KOPT-K1 (cell line): ENCODE measurements around the gene SNURF.
"Not testable (repeated sequence)": the region's sequence is repeated elsewhere in the genome, so short reads cannot be mapped to it uniquely, and the experiment has no call there.

Experiments
- H3K27ac ChIP-seq: fragments of 200-600 bp; sonication (generic); 2 replicates; pipeline ENCODE4 v1.5.1; 2016; ENCODE audit warnings: antibody characterized with exemption, mild to moderate bottlenecking, low read depth, low read length; ENCODE audit not compliant: poor library complexity, severe bottlenecking
- H3K36me3 ChIP-seq: fragments of 200-600 bp; sonication (generic); 2 replicates; pipeline ENCODE4 v1.5.1; 2017; ENCODE audit warnings: antibody characterized with exemption, mild to moderate bottlenecking, low read length, moderate library complexity; ENCODE audit not compliant: insufficient read depth
- H3K9me3 ChIP-seq: fragments of 200-600 bp; sonication (generic); 2 replicates; pipeline ENCODE4 v1.5.1; 2017; ENCODE audit warnings: antibody characterized with exemption, low read length, mild to moderate bottlenecking; ENCODE audit not compliant: insufficient read depth, poor library complexity, severe bottlenecking

Gene SNURF

DNA sequence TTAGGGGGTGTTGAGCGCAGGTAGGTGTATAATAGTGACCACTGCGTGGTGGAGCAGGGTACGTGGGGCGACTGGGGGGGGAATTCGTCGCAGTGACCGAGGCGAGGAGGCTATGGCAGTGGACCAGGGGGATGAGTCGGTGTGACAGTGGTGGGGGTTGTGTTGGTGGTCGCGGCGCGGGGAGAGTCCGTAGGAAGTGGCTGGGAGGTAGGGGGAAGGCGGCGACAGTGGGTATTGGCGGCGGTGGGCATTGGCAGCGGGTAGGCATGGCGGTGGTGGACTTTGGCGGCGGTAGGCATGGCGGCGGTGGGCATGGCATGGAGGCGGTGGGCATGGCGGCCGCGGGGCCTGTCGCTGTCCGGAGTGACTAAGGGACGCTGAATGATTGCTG lies 739 bp downstream of the SNURF start:
- peak overlapping the region; percentile 83 for H3K27ac ChIP-seq

DNA sequence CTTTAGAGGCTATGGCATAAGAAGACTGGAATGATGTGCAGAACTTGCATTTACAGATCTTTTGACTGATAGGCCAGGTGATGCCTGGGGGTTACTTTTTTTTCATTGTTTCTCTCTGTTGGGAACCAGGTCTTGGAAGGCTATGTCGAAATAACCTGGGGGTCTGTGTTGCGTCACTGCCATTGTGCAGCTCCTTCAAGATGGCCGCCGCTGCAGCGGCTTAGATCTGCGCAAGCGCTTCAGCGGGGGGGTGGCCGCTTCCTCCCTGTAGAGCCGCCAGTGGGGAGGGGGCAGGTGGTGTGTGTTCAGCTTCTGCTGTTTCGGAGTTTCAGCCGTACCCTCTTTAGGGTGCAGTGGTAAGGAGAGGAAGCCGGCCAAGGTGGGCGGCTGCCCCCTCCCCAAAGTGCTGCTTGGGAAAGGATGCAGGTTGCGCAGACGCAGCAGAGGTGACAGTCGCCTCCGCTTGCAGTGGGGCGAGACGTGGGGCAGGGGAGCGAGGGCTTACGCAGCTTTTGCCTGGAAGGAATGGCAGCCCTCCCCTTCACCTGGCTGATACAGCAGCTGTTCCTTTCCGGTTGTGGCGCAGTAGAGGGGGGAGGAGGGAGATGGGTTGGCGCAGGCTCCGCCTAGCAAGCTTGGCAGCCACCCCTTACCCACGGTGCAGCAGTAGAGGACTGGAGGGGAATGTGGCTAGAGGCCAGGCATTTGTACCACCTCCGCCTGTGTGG lies 1.5 kb downstream of the SNURF start:
- peaks cover 28% of the 10 kb centered on the region for H3K9me3 ChIP-seq
- H3K27ac ChIP-seq, result peak overlapping the region; percentile 83
- H3K36me3 ChIP-seq, result peaks cover 26% of the 10 kb centered on the region

More for the DNA sequence above, 739 bp downstream of the SNURF start:
- peaks cover 21% of the 10 kb centered on the region for H3K36me3 ChIP-seq
- peaks cover 21% of the 10 kb centered on the region for H3K9me3 ChIP-seq

DNA sequence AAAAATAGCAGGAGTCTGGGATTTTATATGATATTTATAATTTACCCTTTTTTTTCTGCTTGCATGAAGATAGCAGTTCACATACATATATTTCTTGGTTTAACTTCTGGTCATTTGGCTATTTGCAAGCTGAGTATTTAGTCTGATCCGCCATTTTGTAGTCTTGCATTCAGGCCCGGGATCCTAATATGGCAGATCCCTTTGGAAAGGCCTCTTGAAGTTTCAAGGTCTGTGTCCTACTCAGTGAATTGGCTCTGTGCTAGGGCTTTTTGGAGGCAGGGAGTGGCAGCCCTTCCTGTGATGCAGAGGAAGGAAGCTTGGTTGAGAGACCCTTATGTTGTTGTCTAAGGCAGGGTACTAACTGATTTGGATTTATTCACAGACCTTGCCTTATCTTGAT lies 2.9 kb downstream of the SNURF start:
- H3K27ac ChIP-seq, result no peak overlapping the region
- H3K9me3 ChIP-seq, result peaks cover 40% of the 10 kb centered on the region
- H3K36me3 ChIP-seq, result peaks cover 38% of the 10 kb centered on the region

DNA sequence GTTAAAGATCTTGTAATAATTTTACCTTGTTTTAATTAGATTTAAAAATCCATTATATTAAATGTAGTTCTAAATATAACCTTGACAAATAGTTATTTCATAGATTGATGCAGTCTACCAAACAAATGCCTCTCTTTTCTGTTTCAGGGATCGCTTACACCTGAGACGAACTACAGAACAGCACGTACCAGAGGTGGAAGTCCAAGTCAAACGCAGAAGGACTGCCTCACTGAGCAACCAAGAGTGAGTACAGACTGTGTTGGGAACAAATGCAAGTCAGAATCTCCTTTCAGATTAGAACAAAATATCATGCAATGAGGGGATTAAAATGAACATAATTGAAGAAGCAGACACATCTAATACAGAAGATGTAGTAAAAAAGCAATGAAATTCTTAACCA lies 7.2 kb downstream of the SNURF start:
- Histone ChIP-seq H3K27ac (no peak overlapping the region), H3K9me3 (peaks cover 60% of the 10 kb centered on the region), H3K36me3 (peaks cover 81% of the 10 kb centered on the region)

DNA sequence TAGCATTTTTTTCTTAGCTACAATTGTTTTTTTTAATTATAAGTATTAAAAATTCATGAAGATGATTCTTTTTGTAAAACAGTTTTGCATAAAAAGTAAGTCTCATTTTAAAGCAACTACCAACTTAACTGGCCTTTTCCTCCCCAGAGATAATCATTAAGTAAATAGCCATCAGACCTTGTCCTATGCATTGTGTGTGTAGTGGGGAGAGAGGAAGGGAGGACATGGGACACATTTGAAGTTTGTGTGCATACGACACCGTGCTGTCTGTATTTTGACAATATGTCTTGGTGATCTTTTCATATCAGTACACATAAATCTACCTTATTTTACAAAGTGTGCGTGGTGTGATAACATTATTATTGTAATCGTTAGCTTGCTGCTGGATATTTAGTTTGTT lies 8.1 kb downstream of the SNURF start:
- peaks cover 60% of the 10 kb centered on the region for H3K9me3 ChIP-seq
- peaks cover 90% of the 10 kb centered on the region for H3K36me3 ChIP-seq
- no peak overlapping the region for H3K27ac ChIP-seq

DNA sequence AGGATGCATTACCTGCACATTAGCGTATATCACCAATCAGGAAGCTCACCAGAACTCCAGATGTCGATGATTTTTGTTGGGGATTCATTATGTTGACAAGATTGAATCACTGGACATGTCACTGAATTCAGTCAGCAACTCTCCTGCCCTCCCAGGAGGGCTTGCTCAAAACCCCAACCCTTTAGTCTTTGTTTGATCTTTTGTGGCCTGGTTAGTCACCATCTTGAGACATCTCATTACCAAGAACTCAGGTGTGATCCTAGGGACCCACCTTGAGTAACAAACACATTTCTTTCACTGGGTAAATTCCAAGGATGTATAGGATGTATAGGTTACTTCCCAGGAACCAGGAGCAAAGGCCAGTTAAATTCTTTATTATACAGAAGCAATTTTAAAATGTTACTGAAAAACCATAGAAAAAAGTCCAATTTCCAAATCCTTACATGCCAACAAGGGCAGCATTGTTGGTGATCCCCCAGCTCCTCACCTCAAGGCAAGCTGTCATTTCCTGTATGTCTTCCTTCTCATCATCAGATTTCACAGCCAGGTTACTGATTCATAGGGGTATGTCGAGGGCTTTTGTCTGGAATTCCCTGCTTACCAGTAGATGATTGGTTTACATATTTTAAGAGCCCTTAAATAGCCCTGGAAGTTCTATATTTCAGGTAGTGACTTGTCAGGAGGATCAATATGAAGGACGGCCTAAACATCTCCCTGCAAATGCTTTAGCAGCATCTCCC lies 11.7 kb downstream of the SNURF start:
- no peak overlapping the region for H3K27ac ChIP-seq
- peaks cover 52% of the 10 kb centered on the region for H3K9me3 ChIP-seq
- H3K36me3 ChIP-seq, result peaks cover 99% of the 10 kb centered on the region

DNA sequence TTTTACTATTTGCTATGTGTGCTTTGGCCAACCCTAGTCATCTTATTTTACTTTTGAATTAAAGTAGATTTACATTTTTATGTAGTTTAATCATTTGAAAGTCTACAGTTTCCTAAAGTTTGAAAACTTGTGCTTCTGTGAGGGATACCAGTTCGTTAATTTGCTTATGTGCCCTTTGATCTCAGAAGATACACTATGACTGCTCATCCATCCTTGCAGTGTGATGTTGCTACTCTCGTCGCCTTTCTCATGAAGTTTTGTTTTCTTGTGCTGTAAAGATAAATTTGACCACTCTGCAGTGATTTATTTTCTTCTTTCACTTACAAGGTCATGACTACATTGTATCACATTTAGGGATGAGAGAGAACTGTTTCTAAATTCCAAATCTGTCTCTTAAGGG lies 16.3 kb downstream of the SNURF start:
- Histone ChIP-seq H3K27ac (no peak overlapping the region), H3K9me3 (peaks cover 29% of the 10 kb centered on the region), H3K36me3 (peaks cover 99% of the 10 kb centered on the region)

DNA sequence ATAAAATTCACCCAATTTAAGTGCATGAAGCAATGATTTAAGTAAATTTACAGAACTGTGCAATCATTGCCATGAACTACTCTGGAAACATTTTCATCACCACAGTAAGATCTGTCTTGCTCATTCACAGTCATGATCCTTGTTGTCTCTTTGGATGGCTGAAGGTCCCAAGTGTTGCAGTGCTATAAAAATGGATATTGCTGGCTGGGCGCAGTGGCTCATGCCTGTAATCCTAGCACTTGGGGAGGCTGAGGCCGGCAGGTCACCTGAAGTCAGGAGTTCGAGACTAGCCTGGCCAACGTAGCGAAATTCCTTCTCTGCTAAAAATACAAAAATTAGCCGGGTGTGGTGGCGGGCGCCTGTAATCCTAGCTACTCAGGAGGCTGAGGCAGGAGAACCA lies 17.0 kb downstream of the SNURF start:
- Histone ChIP-seq H3K36me3 (peaks cover 99% of the 10 kb centered on the region), H3K27ac (no peak overlapping the region)

DNA sequence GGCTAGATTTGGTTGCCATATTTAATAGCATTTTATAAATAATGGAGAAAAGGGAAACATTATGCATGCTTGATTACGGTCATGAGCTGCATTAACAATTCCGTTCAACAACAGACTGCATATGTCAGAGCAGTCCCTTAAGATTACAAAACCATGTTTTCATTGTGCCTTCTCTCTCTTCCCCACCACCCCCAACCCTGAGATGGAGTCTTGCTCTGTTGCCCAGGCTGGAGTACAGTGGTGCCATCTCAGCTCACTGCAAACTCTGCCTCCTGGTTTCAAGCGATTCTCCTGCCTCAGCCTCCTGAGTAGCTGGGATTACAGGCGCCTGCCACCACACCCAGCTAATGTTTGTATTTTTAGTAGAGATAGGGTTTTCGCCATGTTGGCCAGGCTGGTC lies 17.9 kb downstream of the SNURF start:
- H3K27ac ChIP-seq, result not testable (repeated sequence)
- Histone ChIP-seq H3K9me3 (peaks cover 39% of the 10 kb centered on the region), H3K36me3 (peaks cover 99% of the 10 kb centered on the region)

More for the DNA sequence above, 17.0 kb downstream of the SNURF start:
- H3K9me3 ChIP-seq, result peaks cover 31% of the 10 kb centered on the region

DNA sequence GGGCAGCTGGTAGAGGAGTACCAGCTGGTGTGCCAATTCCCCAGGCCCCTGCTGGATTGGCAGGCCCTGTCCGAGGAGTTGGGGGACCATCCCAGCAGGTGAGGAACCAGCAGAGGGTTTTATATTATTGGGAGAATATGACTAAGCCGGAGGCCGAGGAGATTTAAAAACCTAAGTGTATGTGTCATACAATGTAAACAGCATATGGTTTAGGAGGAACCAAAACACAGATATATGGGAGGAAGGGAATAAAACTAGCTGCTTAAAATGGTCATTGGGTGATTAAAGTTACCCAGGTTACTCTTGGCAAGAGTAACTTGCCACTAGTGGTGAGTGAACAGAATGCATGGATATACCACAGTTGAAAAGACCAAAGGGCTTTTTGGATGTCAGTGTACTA lies 22.1 kb downstream of the SNURF start:
- peaks cover 40% of the 10 kb centered on the region for H3K9me3 ChIP-seq
- no peak overlapping the region for H3K27ac ChIP-seq

DNA sequence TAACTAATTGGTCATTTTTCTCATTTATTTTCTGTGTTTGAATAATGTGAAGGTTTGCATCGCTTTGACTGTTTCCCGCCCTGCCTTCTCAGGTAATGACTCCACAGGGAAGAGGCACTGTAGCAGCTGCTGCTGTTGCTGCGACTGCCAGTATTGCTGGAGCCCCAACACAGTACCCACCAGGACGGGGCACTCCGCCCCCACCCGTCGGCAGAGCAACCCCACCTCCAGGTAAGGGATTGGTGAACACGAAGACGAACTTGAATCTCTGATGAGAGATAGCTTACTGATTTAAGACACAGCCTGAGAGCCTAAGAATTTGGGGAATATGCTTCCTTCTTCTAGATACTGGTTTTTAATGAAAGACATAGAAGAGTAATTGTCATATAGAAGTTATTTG lies 22.9 kb downstream of the SNURF start:
- H3K36me3 ChIP-seq, result peaks cover 99% of the 10 kb centered on the region
- H3K27ac ChIP-seq, result no peak overlapping the region
- H3K9me3 ChIP-seq, result peaks cover 48% of the 10 kb centered on the region

More for the DNA sequence above, 22.1 kb downstream of the SNURF start:
- H3K36me3 ChIP-seq, result peaks cover 99% of the 10 kb centered on the region

DNA sequence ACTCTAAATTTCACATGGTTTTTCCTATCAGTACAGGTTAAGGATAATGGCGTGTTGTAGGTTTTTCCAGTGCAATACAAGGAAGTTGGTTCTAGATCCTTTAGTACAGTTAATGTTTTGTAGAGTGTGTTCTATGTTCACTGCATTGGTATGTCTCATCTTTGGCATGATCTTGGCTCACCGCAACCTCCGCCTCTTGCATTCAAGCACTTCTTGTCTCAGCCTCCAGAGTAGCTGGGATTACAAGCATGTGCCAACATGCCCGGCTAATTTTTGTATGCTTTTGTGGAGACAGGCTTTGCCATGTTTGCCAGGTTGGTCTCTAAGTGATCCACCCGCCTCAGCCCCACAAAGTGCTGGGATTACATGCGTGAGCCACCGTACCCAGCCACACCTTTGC lies 30.4 kb downstream of the SNURF start:
- H3K36me3 ChIP-seq, result peaks cover 100% of the 10 kb centered on the region
- H3K9me3 ChIP-seq, result peaks cover 82% of the 10 kb centered on the region
- no peak overlapping the region for H3K27ac ChIP-seq

DNA sequence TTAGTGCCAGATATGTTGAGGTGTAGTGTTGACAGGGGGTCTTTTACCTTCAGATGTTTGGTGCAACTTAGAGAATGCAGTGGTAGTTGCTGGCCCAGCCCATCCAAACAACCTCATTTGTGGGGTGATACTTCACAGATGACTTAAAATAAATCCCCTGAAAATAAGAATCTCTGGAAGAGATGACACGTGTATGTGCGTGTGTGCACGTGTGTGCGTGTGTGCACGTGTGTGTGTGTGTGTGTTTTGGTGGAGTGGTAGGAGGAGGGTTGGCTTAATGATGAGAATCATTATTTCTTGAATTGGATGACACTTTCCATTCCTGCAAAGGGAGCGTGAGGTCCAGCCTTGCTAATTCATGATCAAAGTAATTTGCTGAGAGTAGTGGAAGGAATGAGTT lies 31.9 kb downstream of the SNURF start:
- Histone ChIP-seq H3K27ac (no peak overlapping the region), H3K36me3 (peaks cover 95% of the 10 kb centered on the region), H3K9me3 (peaks cover 86% of the 10 kb centered on the region)
